Endothelial cell of umbilical vein (primary cell): ENCODE data around the gene LRRC14B. TPM values are rescaled to one million over a fixed set of nuclear protein-coding genes. Genes with fewer than 3 reads are reported as not detected.

Experiments used
- BruUV-seq: library from RNA; stranded (reverse); fragments of 400-500 nt; replicated peaks from 2 replicates; lab custom pipeline; 2021; lab: Mats Ljungman, UMichigan
- CTCF ChIA-PET: fragments of 300-600, 350-600 bp; sonication (Branson Sonifier 250); formaldehyde crosslinking; loops from one replicate; lab custom pipeline; 2021; ENCODE audit warnings: antibody characterized with exemption, inconsistent platforms; lab: Charles Lee
- POLR2A ChIA-PET: fragments of 300-600, 350-600 bp; sonication (Branson Sonifier 250); formaldehyde crosslinking; loops from one replicate; lab custom pipeline; 2021; ENCODE audit warnings: antibody characterized with exemption, inconsistent platforms; lab: Charles Lee
- DNase-seq: peaks from one replicate; pipeline ENCODE4 v3.0.0-alpha.2; 2011; ENCODE audit warnings: low read depth, low spot score
- FAIRE-seq: peaks from 2 replicates; lab custom pipeline; 2011; peaks lifted over from hg19 to GRCh38; lab: Jason Lieb, UNC
- H2AFZ ChIP-seq: 2 replicates; pipeline ENCODE4 v1.6.0; 2012; ENCODE audit warnings: low read depth, low read length, control low read depth, inconsistent platforms
- H3K27ac ChIP-seq: 2 replicates; pipeline ENCODE4 v1.5.1; 2011; ENCODE audit warnings: low read depth, mild to moderate bottlenecking, control low read depth, low read length, moderate library complexity; ENCODE audit not compliant: insufficient read depth
- H3K27me3 ChIP-seq, 2 experiments: 2 replicates each; pipeline versions ENCODE4 v1.6.0 to v1.6.1; 2011; ENCODE audit warnings: low read length in 2 of 2, mixed read lengths in 1 of 2; ENCODE audit not compliant: control insufficient read depth in 2 of 2, insufficient read depth in 2 of 2
- H3K36me3 ChIP-seq, 2 experiments: 2 replicates in 1 of 2; 3 replicates in 1 of 2; pipeline ENCODE4 v1.5.1; 2011; ENCODE audit warnings: low read length in 2 of 2, mild to moderate bottlenecking in 1 of 2, moderate library complexity in 1 of 2; ENCODE audit not compliant: control insufficient read depth in 2 of 2, insufficient read depth in 2 of 2; ENCODE audit errors: extremely low read depth in 1 of 2
- H3K4me1 ChIP-seq: 3 replicates; pipeline ENCODE4 v1.5.1; 2011; ENCODE audit warnings: mild to moderate bottlenecking, low read length; ENCODE audit not compliant: control insufficient read depth, insufficient read depth; ENCODE audit errors: extremely low read depth
- H3K4me2 ChIP-seq: 2 replicates; pipeline ENCODE4 v1.6.1; 2011; ENCODE audit warnings: low read length, control low read depth, mixed read lengths; ENCODE audit not compliant: insufficient read depth
- H3K4me3 ChIP-seq, 3 experiments: fragments of 200-600 bp in 1 of 3; sonication (generic), shearing (Covaris generic) in 1 of 3; replicated peaks in 1 of 3; 2 replicates each; pipeline ENCODE4 v1.5.1; 2011 to 2016; ENCODE audit warnings: control low read depth in 3 of 3, low read length in 3 of 3, mild to moderate bottlenecking in 2 of 3, inconsistent platforms in 1 of 3, low read depth in 1 of 3, moderate library complexity in 1 of 3; ENCODE audit not compliant: insufficient read depth in 1 of 3
- H3K79me2 ChIP-seq: 2 replicates; pipeline ENCODE4 v1.6.0; 2012; ENCODE audit warnings: low read length, inconsistent platforms; ENCODE audit not compliant: control insufficient read depth, insufficient read depth
- H3K9ac ChIP-seq: replicated peaks from 2 replicates; pipeline ENCODE3; 2011; ENCODE audit warnings: low read length, control low read depth; ENCODE audit not compliant: insufficient read depth; ENCODE audit errors: extremely low read depth
- H3K9me1 ChIP-seq: replicated peaks from 3 replicates; pipeline ENCODE4 v1.6.0; 2011; ENCODE audit warnings: mild to moderate bottlenecking, low read length; ENCODE audit not compliant: control insufficient read depth, insufficient read depth; ENCODE audit errors: extremely low read depth
- H3K9me3 ChIP-seq: replicated peaks from 2 replicates; pipeline ENCODE4 v1.5.1; 2012; ENCODE audit warnings: low read length, inconsistent platforms; ENCODE audit not compliant: control insufficient read depth, insufficient read depth
- H4K20me1 ChIP-seq: replicated peaks from 2 replicates; pipeline ENCODE3; 2011; ENCODE audit warnings: mild to moderate bottlenecking, low read length; ENCODE audit not compliant: control insufficient read depth, insufficient read depth; ENCODE audit errors: extremely low read depth
- EZH2 ChIP-seq: IDR thresholded peaks from 2 replicates; pipeline ENCODE4 v1.6.1; 2012; ENCODE audit warnings: borderline replicate concordance, low read depth, mild to moderate bottlenecking, moderate library complexity, low read length, inconsistent platforms; ENCODE audit not compliant: severe bottlenecking
- FOS ChIP-seq: IDR thresholded peaks from 2 replicates; pipeline ENCODE4 v1.6.1; 2011; ENCODE audit warnings: mild to moderate bottlenecking, low read length, moderate library complexity, borderline replicate concordance; ENCODE audit not compliant: insufficient read depth
- GATA2 ChIP-seq: IDR thresholded peaks from 2 replicates; pipeline ENCODE4 v1.7.0; 2011; ENCODE audit warnings: low read depth, mild to moderate bottlenecking, moderate library complexity, mixed read lengths, low read length; ENCODE audit not compliant: insufficient read length, insufficient read depth
- JUN ChIP-seq: IDR thresholded peaks from 2 replicates; pipeline ENCODE4 v1.6.1; 2011; ENCODE audit warnings: borderline replicate concordance, low read depth; ENCODE audit not compliant: insufficient read length, insufficient read depth
- MYC ChIP-seq: IDR thresholded peaks from one replicate; pipeline ENCODE4 v1.6.1; 2011; ENCODE audit warnings: mild to moderate bottlenecking, low read depth, low read length
- POLR2A ChIP-seq: IDR thresholded peaks from 2 replicates; pipeline ENCODE4 v1.6.1; 2012; ENCODE audit warnings: low read depth, mild to moderate bottlenecking, control low read depth, low read length
- POLR2AphosphoS5 ChIP-seq: IDR thresholded peaks from 2 replicates; pipeline ENCODE4 v1.6.1; 2012; ENCODE audit warnings: low read depth, mild to moderate bottlenecking, control low read depth, low read length, moderate library complexity; ENCODE audit not compliant: insufficient read depth
- dilution Hi-C: fragments of 300-500 bp; cut with MboI; formaldehyde crosslinking; loops from one replicate; pipeline ENCODE4 v1.15.0; 2019; ENCODE audit warnings: low sequenced_read_pairs; ENCODE audit not compliant: extremely low pct_ligation_motif_present
- intact Hi-C: fragments of 100-400 bp; cut with micrococcal nuclease; formaldehyde crosslinking; loops from one replicate; pipeline ENCODE4 v1.10.0; 2022
- polyA plus RNA-seq, 4 experiments: library from polyadenylated mRNA; depleted of rRNA in 3 of 4; stranded (reverse) in 3 of 4; unstranded in 1 of 4; fragments of >200 nt; gene quantifications; 2 replicates each; pipeline versions ENCODE4 v1.2.1 to v1.2.3, GENCODE V29; 2011 to 2012; ENCODE audit warnings: missing spikeins in 1 of 4
- total RNA-seq: library from RNA; stranded (reverse); gene quantifications from 2 replicates; pipeline ENCODE4 v1.2.3, GENCODE V29; 2021
- TF ChIP-seq, protein P1 (sequence below): IDR thresholded peaks from 2 replicates; pipeline ENCODE4 v1.6.1; 2011; ENCODE audit not compliant: insufficient read depth, insufficient read length
- TF ChIP-seq, protein P2 (sequence below), 2 donors: IDR thresholded peaks; 1 replicate in 1 of 2; 2 replicates in 1 of 2; pipeline ENCODE4 v1.5.1; 2011; ENCODE audit warnings: low read length in 2 of 2, mild to moderate bottlenecking in 2 of 2, moderate library complexity in 2 of 2, control low read depth in 1 of 2, inconsistent platforms in 1 of 2, low read depth in 1 of 2; ENCODE audit not compliant: insufficient read depth in 1 of 2; ENCODE audit errors: extremely low read depth in 1 of 2

LRRC14B gene
- total and polyA plus RNA-seq, 2 donors (not counting 3 experiments of a cell fraction or from before 2014, with no cell fraction given) = not detected

DNA sequence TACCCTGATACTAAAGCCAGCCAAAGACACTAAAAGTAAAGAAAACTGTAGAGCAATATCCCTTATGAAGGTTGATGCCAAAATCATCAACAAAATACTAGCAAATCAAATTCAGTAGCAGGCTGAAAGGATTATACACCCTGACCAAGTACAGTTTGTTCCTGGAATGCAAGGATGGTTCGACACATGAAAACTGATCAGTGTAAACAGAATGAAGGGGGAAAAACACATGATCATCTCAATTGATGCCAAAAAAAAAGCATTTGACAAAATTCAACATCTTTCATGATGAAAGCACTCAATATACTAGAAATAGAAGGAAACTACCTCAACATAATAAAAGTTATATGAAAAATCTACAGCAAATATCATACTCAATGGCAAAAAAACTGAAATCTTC is 43.5 kb upstream of the LRRC14B start:
- Histone ChIP-seq H2AFZ (no peak overlapping the region), H3K27ac (no peak overlapping the region), H3K36me3 (no peaks in the 10 kb centered on the region), H3K9ac (no peak overlapping the region), H3K4me3 (no peak overlapping the region), H3K4me1 (no peaks in the 10 kb centered on the region), H3K9me3 (no peaks in the 10 kb centered on the region), H3K9me1 (no peaks in the 10 kb centered on the region), H3K79me2 (no peaks in the 10 kb centered on the region), H3K4me2 (no peak overlapping the region), H4K20me1 (no peaks in the 10 kb centered on the region), H3K27me3 (peaks cover 0 to 3% of the 10 kb centered on the region in 2 experiments)
- no TSS peak for BruUV-seq
- no peak for TF ChIP-seq POLR2A
- intact Hi-C loops = no loop called here
- no peak for DNase-seq
- FAIRE-seq = no peak
- ChIA-PET CTCF (no interaction called here), POLR2A (no interaction called here)
- dilution Hi-C loops = no loop called here

DNA sequence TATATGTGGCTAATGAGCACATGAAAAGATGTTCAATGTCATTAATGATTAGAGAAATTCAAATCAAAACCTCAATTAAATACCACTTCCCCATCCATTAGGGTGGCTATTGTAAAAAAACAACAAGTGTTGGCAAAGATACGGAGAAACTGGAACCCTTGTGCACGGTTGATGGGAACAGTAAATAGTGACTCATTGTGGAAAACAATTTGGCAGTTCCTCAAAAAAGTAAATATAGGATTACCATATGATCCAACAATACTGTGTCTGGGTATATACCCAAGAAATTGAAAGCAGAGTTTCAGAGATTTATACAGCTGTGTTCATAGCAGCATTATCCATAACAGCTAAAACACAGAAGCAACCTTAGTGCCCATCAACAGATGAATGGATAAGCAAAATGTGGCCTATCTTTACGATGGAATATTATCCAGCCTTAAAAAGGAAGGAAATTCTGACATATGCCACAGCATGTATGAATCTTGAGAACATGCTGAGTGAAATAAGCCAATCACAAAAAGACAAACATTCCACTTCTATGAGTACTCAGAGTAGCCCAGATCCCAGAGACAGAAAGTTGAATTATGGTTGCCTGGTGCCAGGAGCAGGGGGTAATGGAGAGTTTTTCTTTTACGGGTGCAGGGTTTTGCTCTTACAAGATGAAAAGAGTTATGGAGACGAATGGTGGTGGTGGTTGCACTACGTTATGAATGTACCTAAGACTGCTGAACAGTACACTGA is 41.4 kb upstream of the LRRC14B start:
- BruUV-seq = no TSS peak
- Histone ChIP-seq H3K4me1 (no peaks in the 10 kb centered on the region), H3K4me3 (no peak overlapping the region), H3K9me3 (no peaks in the 10 kb centered on the region), H3K9me1 (no peaks in the 10 kb centered on the region), H2AFZ (no peak overlapping the region), H3K27ac (no peak overlapping the region), H3K27me3 (peaks cover 0 to 5% of the 10 kb centered on the region in 2 experiments), H3K36me3 (no peaks in the 10 kb centered on the region), H3K4me2 (no peak overlapping the region), H3K79me2 (no peaks in the 10 kb centered on the region), H4K20me1 (no peaks in the 10 kb centered on the region), H3K9ac (no peak overlapping the region)
- DNase-seq = no peak
- TF ChIP-seq JUN (no peak), POLR2A (no peak), GATA2 (no peak), MYC (no peak), FOS (no peak), EZH2 (no peak), POLR2AphosphoS5 (no peak)
- TF ChIP-seq, protein P1, sequence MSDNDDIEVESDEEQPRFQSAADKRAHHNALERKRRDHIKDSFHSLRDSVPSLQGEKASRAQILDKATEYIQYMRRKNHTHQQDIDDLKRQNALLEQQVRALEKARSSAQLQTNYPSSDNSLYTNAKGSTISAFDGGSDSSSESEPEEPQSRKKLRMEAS = no peak
- TF ChIP-seq, protein P2, sequence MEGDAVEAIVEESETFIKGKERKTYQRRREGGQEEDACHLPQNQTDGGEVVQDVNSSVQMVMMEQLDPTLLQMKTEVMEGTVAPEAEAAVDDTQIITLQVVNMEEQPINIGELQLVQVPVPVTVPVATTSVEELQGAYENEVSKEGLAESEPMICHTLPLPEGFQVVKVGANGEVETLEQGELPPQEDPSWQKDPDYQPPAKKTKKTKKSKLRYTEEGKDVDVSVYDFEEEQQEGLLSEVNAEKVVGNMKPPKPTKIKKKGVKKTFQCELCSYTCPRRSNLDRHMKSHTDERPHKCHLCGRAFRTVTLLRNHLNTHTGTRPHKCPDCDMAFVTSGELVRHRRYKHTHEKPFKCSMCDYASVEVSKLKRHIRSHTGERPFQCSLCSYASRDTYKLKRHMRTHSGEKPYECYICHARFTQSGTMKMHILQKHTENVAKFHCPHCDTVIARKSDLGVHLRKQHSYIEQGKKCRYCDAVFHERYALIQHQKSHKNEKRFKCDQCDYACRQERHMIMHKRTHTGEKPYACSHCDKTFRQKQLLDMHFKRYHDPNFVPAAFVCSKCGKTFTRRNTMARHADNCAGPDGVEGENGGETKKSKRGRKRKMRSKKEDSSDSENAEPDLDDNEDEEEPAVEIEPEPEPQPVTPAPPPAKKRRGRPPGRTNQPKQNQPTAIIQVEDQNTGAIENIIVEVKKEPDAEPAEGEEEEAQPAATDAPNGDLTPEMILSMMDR (IDR thresholded peaks at IDR 0.05; ENCODE audit: extremely low read depth in 1 of 2, insufficient read depth in 1 of 2, low read depth in 1 of 2, low read length in 2 of 2) = no peak
- intact Hi-C loops (no loop called here), dilution Hi-C loops (no loop called here)
- FAIRE-seq = no peak
- ChIA-PET CTCF (no interaction called here), POLR2A (no interaction called here)
